Camera-type eye (tissue), 1 donor: Measurements from ENCODE around the gene ZNF775. TPM values are rescaled to one million over a fixed set of nuclear protein-coding genes. Genes with fewer than 3 reads are reported as not detected.

Experiments
- total RNA-seq: library from RNA; depleted of rRNA; stranded (reverse); fragments of >200 nt; gene quantifications from one replicate; pipeline ENCODE4 v1.2.3, GENCODE V29; 2014

ZNF775 gene
- 20.3 TPM for total RNA-seq

GRCh38 chr7:150378853-150379440 is at the start of gene ZNF775:
TSS of gene ZNF775 (plus strand) at chr7:150379330. CDS start at chr7:150388471, 9,141 bp downstream.

DNA sequence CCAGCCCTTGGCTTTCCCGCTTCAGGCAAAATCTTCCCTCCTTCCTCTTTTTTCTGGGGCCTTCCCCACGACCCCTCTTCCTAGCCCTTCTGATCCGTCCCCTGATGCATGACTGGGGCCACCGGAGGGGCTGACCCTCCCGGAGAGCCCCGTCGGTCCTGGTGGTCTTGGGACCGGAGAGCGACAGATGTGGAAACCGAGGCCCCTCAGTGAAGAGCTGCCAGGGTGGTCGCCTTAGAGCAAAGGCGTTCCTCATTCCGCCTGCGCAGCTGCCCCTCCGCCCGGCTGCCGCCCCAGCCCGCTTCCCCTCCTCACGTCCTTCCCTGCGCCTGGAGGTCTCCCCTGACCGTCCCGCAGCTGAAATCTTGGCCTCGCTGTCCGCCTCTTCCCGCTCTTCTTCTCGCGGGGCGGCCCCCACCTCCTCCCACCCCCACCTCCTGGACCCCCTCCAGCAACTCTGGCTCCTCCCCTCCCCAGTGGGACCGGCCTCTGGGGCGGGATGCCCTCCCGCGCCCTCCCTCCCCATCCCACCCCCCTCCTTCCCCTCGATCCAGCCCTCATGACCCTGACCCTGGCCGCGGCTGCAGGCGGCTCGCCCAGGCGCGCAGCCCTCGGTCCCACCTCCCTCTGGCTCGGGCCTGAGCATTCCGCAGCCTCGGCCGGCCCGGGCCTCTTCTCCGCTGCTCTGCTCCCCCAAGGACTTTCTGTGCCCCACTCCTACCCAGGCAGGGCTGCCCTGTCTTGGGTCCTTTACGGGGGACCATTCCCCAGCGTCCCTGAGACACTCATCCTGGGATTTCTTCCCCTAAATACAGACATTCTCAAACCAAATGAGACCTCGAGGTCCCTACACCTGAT is 37.6 kb upstream of the ZNF775 start, which contains the start of gene RARRES2:
RARRES2 (minus strand) TSS at position 367 of the 858 bp plus-strand sequence. CDS start 1,020 bp downstream, outside the sequence.

DNA sequence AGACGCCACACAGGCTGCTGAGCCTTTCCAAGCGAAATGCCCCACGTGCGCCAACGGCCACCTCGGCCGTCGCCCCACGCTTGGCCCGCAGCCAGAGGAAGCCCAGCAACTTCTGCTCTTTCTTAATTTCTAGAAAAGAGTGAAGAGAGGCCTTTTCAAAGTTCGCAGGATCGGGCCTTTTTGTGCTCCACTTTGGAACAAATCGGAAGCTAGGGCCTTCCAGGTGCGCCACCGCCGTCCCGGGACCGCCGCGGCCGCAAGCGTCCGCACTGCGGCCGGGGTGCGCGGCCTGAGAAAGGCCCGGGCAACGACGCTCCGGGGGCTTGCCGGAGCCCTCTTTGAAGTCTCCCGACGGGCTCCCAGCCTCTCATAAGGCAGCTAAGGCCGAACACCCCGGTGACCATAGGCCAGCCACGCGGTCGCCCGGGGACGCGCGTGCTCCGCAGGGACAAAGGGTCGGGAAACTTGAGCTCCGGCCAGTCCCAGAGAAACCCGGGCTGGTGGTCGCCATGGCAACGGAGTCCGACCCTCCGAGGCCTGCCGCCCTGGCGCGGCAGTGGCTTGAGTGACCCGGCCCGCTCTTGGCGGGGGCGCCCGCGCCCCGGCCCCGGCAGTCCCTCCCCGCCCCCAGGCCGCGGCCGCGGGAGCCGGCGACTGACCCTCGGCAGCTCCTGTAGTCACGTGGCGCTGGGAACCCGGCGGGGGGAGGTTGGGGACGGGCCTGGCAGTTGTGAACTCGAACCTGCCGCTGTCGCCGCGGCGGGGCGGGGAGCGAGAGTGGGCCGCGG is 10.8 kb upstream of the ZNF775 start, which contains the start of gene REPIN1:
REPIN1 (plus strand) TSS at position 727 of the 788 bp plus-strand sequence. CDS start 890 bp downstream, outside the sequence.

Other genes starting within 250 kb of the ZNF775 start
- 26.6 TPM for gene LRRC61, start 56.0 kb upstream of the ZNF775 start, total RNA-seq
- 5.3 TPM for gene ACTR3C, start 55.8 kb upstream of the ZNF775 start, total RNA-seq
- 66.2 TPM for gene RARRES2, start 37.7 kb upstream of the ZNF775 start, total RNA-seq
- 115 TPM for gene REPIN1, start 10.5 kb upstream of the ZNF775 start, total RNA-seq
- 7.5 TPM for gene GIMAP8, start 71.3 kb downstream of the ZNF775 start, total RNA-seq
- gene GIMAP7, start 135.5 kb downstream of the ZNF775 start, total RNA-seq = 4.1 TPM
- gene GIMAP4, start 188.1 kb downstream of the ZNF775 start, total RNA-seq = 22.5 TPM